AG10803 (cell line): ENCODE data around the gene CANT1.
A peak's percentile ranks its signal among the peaks of the same experiment; 100 is the strongest.

Source experiments
- DNase-seq: peaks from one replicate; pipeline ENCODE4 v3.0.0; 2010; ENCODE audit warnings: low read depth
- H3K4me3 ChIP-seq: 2 replicates; pipeline ENCODE4 v1.5.1; 2011; ENCODE audit warnings: mild to moderate bottlenecking, low read length, control low read depth
- TF ChIP-seq, protein P1 (sequence below): conservative IDR thresholded peaks from 2 replicates; pipeline ENCODE4 v1.5.1; 2011; ENCODE audit warnings: mild to moderate bottlenecking, low read length, control low read depth, inconsistent platforms

CANT1 gene

DNA sequence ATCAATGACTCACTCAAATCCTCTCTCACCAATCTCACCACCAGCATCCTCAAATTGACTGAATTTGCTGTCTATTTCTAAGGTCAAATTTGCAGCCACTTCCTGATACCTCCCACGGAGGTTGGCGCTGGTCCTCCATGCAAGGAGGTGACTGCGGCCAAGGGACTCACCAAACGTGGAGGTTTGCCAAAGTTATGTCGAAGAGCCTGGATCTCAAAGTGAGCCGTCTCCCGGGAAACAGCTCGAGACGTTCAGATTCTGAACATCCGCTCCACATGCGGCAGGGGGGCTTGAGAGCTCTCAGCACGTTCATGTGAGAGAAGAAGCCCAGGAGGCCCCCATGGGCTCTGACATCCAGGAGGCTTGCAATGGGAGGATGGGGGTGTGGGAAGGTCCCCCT lies 52.4 kb downstream of the CANT1 start:
- TF ChIP-seq, protein P1, sequence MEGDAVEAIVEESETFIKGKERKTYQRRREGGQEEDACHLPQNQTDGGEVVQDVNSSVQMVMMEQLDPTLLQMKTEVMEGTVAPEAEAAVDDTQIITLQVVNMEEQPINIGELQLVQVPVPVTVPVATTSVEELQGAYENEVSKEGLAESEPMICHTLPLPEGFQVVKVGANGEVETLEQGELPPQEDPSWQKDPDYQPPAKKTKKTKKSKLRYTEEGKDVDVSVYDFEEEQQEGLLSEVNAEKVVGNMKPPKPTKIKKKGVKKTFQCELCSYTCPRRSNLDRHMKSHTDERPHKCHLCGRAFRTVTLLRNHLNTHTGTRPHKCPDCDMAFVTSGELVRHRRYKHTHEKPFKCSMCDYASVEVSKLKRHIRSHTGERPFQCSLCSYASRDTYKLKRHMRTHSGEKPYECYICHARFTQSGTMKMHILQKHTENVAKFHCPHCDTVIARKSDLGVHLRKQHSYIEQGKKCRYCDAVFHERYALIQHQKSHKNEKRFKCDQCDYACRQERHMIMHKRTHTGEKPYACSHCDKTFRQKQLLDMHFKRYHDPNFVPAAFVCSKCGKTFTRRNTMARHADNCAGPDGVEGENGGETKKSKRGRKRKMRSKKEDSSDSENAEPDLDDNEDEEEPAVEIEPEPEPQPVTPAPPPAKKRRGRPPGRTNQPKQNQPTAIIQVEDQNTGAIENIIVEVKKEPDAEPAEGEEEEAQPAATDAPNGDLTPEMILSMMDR, result no peak
- H3K4me3 ChIP-seq, result no peak overlapping the region
- peak; percentile 33 for DNase-seq

- DNase-seq, result no peak
- no peak overlapping the region for H3K4me3 ChIP-seq
- TF ChIP-seq, protein P1, result no peak
Measured at GRCh38 chr17:78956254-78956653, 53.3 kb downstream of the CANT1 start.

DNA sequence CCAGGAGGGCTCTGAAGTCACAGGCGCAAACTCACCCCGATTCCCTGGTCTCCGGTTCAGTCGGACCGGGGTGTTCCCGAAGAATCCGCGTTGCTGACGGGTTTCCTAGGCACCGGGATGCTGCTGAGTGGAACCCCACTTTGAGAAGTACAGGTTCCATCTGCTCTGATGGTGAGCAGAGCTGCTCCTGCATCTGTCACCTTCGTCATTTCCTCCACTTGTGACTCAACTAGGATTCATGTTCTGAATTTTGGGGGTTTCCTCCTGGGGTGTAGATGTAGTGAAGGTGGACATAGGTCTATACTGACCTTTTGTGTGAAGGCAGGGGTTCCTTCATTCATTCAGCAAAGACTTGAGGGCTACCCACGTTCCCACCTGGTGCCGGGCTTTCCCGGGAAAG lies 54.9 kb downstream of the CANT1 start:
- no peak overlapping the region for H3K4me3 ChIP-seq
- TF ChIP-seq, protein P1, result no peak
- no peak for DNase-seq

- TF ChIP-seq, protein P1, result no peak
- H3K4me3 ChIP-seq, result no peak overlapping the region
- peak; percentile 43 for DNase-seq
Measured at GRCh38 chr17:78953356-78954350, 55.9 kb downstream of the CANT1 start.

- TF ChIP-seq, protein P1, result no peak
- H3K4me3 ChIP-seq, result no peak overlapping the region
- DNase-seq, result no peak
Measured at GRCh38 chr17:78952706-78953105, 56.9 kb downstream of the CANT1 start.

GRCh38 chr17:78951967-78952551 lies 57.5 kb downstream of the CANT1 start:
- TF ChIP-seq, protein P1, result no peak
- H3K4me3 ChIP-seq, result no peak overlapping the region
- DNase-seq, result peak; percentile 16
